NT2/D1 (cell line): ENCODE results near the gene EPHA4.

Experiments used
- DNase-seq: peaks from one replicate; pipeline ENCODE4 v3.0.0-alpha.2; 2011; ENCODE audit warnings: low read depth, low spot score
- H3K27me3 ChIP-seq: 2 replicates; pipeline ENCODE4 v1.6.0; 2011; ENCODE audit warnings: mild to moderate bottlenecking; ENCODE audit not compliant: insufficient read length, insufficient read depth
- H3K36me3 ChIP-seq: 2 replicates; pipeline ENCODE4 v1.6.1; 2011; ENCODE audit warnings: mild to moderate bottlenecking, low read length, mixed read lengths; ENCODE audit not compliant: insufficient read depth, insufficient read length
- H3K4me1 ChIP-seq: 2 replicates; pipeline ENCODE4 v1.5.1; 2011; ENCODE audit not compliant: insufficient read depth, insufficient read length
- H3K4me3 ChIP-seq: 2 replicates; pipeline ENCODE4 v1.5.1; 2011; ENCODE audit warnings: low read depth; ENCODE audit not compliant: insufficient read length
- H3K9ac ChIP-seq: 2 replicates; pipeline ENCODE4 v1.6.0; 2011; ENCODE audit warnings: low read depth; ENCODE audit not compliant: insufficient read length
- H3K9me3 ChIP-seq: 2 replicates; pipeline ENCODE4 v1.5.1; 2011; ENCODE audit warnings: mild to moderate bottlenecking, low read length; ENCODE audit not compliant: insufficient read depth
- SUZ12 ChIP-seq: IDR thresholded peaks from 2 replicates; pipeline ENCODE4 v1.6.1; 2011; ENCODE audit not compliant: insufficient read length, insufficient read depth; ENCODE audit errors: extremely low read depth
- YY1 ChIP-seq: IDR thresholded peaks from 2 replicates; pipeline ENCODE4 v1.6.1; 2011; ENCODE audit not compliant: insufficient read length, insufficient read depth
- ZNF274 ChIP-seq: IDR thresholded peaks from 2 replicates; pipeline ENCODE4 v1.6.1; 2011; ENCODE audit warnings: mild to moderate bottlenecking, low read depth, low read length

The EPHA4 gene

DNA sequence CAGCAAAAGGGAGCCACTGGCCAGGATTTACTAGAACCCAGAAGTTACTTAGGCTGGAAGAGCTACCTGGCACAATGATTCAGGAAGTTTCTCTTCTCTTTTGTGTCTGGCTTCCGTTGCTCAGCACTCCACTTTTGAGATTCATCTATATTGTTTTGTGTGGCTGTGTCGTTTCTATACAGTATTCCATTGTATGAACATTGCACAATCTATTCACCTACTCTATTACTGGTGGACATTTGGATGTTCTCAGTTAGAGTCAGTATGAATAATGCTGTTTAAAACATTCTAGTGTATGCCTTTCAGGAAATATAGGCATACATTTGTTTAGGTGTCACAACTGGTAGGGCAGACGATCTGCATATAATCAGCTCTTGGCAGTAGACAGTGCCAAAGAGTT is 36.3 kb upstream of the EPHA4 start:
- no peaks in the 10 kb centered on the region for H3K9me3 ChIP-seq
- H3K27me3 ChIP-seq: no peaks in the 10 kb centered on the region
- DNase-seq: no peak
- no peak for TF ChIP-seq ZNF274
- TF ChIP-seq YY1: no peak
- TF ChIP-seq SUZ12: no peak
- no peak overlapping the region for H3K9ac ChIP-seq
- H3K4me1 ChIP-seq: no peaks in the 10 kb centered on the region
- no peaks in the 10 kb centered on the region for H3K36me3 ChIP-seq
- no peak overlapping the region for H3K4me3 ChIP-seq

DNA sequence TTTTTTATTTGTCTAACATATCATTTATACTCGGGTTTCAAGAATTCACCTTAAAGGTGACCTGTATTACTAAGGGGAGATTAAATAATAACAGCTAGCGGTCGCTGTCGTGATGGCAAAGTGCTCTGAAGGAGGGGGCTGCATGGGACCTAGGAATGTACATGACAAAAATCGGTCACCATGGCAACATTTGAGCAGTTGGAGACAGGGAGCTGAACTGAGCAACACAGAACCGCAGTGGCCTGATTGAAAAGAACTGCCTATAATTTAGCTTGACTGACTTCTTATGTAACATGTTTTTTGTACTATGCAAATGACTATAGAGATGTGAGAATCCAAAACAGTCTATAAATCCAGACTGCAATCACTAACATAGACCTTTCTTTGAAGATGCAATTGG is 34.3 kb upstream of the EPHA4 start:
- peak; percentile 22 for DNase-seq
- no peaks in the 10 kb centered on the region for H3K4me1 ChIP-seq
- no peaks in the 10 kb centered on the region for H3K9me3 ChIP-seq
- no peaks in the 10 kb centered on the region for H3K27me3 ChIP-seq
- H3K36me3 ChIP-seq: no peaks in the 10 kb centered on the region
- TF ChIP-seq ZNF274 (no peak), YY1 (no peak), SUZ12 (no peak)
- no peak overlapping the region for H3K4me3 ChIP-seq
- H3K9ac ChIP-seq: no peak overlapping the region

DNA sequence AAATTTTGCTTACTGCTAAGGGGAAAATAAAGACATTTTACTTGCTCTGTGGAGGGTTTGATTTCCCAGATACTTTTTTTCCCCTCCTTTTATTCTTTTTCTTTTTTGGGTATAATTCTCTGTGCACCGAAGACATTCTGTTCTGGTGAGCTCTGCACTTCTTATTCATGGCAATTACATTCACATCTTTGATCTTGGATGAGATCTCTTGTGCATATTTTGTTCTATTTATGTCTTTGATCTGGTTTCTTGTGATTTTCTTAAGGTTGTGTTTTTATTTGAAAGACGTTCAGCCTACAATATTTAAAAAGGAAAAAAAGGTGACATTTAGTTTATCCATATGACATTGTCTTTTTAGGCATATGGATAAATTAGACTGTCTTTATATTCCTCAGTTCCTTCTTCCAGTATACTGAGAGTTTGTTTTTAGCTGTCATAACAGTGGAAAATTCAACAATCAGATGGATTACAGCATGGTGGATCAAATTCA is 33.7 kb upstream of the EPHA4 start:
- H3K27me3 ChIP-seq: no peaks in the 10 kb centered on the region
- DNase-seq: no peak

DNA sequence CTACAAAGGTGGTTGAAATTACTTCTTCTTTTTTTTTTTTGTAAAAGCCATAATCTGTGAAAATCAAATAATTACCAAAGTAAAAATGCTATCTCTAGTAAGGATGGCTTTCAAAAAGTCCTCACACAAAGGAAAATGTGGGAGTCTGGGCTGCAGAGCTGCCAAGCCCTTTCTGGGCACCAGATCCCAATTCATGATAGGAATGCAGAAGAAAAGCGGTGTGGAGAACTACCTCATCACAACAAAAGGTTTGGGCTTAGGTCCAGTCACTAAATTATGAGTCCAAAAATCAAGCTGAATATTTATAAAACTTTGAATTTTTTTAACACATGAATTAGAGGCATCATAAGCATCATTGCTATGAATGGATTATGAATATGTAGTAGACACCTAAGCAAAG is 30.8 kb upstream of the EPHA4 start:
- H3K9ac ChIP-seq: no peak overlapping the region
- no peaks in the 10 kb centered on the region for H3K4me1 ChIP-seq
- no peak for DNase-seq
- H3K4me3 ChIP-seq: no peak overlapping the region
- H3K27me3 ChIP-seq: no peaks in the 10 kb centered on the region
- TF ChIP-seq YY1 (no peak), SUZ12 (no peak), ZNF274 (no peak)
- no peaks in the 10 kb centered on the region for H3K36me3 ChIP-seq
- no peaks in the 10 kb centered on the region for H3K9me3 ChIP-seq

More for the DNA sequence above, 33.7 kb upstream of the EPHA4 start:
- TF ChIP-seq ZNF274 (no peak), SUZ12 (no peak), YY1 (no peak)
- no peaks in the 10 kb centered on the region for H3K9me3 ChIP-seq
- no peaks in the 10 kb centered on the region for H3K4me1 ChIP-seq
- H3K4me3 ChIP-seq: no peak overlapping the region
- H3K36me3 ChIP-seq: no peaks in the 10 kb centered on the region
- no peak overlapping the region for H3K9ac ChIP-seq

DNA sequence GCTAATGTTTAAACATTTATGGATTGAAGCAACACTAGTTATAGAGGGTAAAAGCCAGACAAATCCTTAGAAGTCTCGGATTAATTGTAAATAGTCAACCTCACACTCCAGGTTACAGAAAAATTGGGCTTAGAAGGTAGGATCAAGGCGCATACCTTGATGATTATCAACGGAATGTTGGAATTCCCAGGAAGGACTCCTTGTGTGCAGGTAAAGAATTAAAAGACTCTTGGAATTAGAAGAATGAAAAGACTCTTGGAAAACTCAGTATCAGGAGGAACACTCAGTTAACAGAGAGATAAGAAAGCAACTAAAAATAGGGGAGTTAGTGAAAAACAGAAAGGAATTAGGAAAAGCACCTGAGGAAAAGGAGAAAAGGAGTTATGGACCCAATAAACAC is 29.3 kb upstream of the EPHA4 start:
- no peaks in the 10 kb centered on the region for H3K27me3 ChIP-seq
- no peak overlapping the region for H3K4me3 ChIP-seq
- no peaks in the 10 kb centered on the region for H3K36me3 ChIP-seq
- no peak for TF ChIP-seq YY1
- no peak for TF ChIP-seq SUZ12
- no peaks in the 10 kb centered on the region for H3K4me1 ChIP-seq
- no peak for DNase-seq
- H3K9me3 ChIP-seq: no peaks in the 10 kb centered on the region
- no peak overlapping the region for H3K9ac ChIP-seq

DNA sequence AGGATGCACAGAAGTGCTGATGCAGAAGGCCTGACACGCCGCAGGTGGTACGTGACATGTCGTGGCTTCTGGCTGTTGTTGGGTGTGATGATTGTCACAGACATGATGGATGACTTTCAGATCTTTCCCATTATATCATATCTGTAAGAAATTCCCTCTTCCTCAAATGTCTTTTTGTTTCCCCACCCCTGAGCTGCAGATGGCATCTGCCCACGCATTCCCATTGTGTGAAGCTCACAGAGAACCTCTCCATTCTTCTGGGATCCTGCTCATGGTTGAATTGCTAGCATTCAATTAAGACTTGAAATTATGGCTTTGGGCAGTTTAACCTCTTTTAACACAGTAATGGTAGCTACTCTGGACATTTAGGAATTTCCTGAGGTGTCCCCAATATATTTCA is 28.3 kb upstream of the EPHA4 start:
- Histone ChIP-seq H3K9ac (no peak overlapping the region), H3K4me3 (no peak overlapping the region), H3K9me3 (no peaks in the 10 kb centered on the region), H3K36me3 (no peaks in the 10 kb centered on the region), H3K27me3 (no peaks in the 10 kb centered on the region), H3K4me1 (no peaks in the 10 kb centered on the region)
- no peak for TF ChIP-seq ZNF274
- no peak for TF ChIP-seq YY1
- no peak for TF ChIP-seq SUZ12
- no peak for DNase-seq

DNA sequence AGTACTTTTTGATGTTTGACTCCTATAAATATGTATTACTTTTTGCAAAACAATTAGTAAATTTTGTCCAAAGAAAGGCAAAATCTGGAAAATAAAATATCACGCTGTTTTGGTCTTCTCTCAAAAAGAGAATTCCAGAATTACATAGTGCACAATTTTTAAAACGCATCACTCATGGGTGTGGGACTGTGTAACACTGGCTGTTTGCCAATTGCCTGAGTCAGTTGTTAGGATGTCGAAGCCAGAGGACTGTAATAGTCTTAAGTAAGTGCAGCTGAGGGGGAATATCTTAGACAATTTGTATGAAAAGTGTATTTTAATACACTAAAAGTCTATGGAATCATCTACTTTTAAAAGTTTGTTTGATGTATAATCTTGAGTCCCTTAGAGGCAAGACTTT is 24.1 kb upstream of the EPHA4 start:
- DNase-seq: no peak
- no peak for TF ChIP-seq YY1
- TF ChIP-seq SUZ12: no peak
- Histone ChIP-seq H3K9ac (no peak overlapping the region), H3K4me1 (no peaks in the 10 kb centered on the region), H3K9me3 (no peaks in the 10 kb centered on the region), H3K36me3 (no peaks in the 10 kb centered on the region), H3K4me3 (no peak overlapping the region), H3K27me3 (no peaks in the 10 kb centered on the region)

DNA sequence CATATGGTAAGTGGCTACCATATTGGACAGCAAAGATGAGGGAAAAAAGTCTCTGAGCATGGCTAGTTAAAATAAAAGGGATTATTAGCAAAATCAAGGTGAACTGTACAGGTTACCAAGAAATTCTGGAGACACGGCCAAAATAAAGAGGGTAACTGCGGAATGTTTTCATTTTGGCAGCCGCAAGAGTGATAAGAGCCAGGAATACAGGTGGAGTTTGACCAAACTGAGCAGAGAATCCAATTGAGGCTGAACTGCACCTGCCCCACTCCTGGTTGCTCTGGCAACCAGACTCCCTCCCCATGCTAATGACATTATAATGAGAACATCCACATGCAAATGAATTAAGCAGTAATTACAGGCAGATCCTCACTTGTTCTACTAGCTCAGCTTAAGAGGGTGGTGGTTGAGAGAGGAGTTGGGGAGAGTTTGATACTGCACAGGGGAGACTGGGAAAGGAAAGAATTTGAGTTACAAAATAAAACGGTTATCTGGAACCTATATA is 18.8 kb upstream of the EPHA4 start:
- Histone ChIP-seq H3K27me3 (no peaks in the 10 kb centered on the region), H3K36me3 (no peaks in the 10 kb centered on the region), H3K4me1 (no peaks in the 10 kb centered on the region), H3K9ac (no peak overlapping the region), H3K4me3 (no peak overlapping the region), H3K9me3 (no peaks in the 10 kb centered on the region)
- TF ChIP-seq ZNF274 (no peak), SUZ12 (no peak), YY1 (no peak)
- no peak for DNase-seq
